NCI-H69 (cell line): Measurements from ENCODE around the gene PLA2G4A.

Experiments used
- DNase-seq: peaks from one replicate; lab custom pipeline; 2025; lab: John Stamatoyannopoulos, UW

PLA2G4A gene

DNA sequence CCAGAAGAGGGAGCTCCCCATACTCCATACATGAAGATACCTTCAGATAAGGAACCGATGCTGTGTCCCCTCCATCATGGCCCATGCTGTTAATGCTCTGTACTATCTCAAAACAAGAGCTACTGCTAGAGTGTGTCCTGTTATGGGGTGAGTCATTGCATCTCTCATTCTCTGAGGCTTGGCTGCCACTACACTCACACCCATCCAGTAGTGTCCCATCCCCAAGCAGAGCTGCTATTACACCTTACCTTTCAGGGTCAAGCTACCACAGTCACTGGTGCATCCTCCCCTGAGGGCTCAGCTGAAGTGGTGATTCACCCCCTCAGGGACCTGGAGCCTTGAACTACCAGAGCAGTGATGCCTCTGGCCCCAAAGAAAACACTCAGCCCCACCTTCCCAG lies 198.5 kb downstream of the PLA2G4A start:
- no peak for DNase-seq

DNA sequence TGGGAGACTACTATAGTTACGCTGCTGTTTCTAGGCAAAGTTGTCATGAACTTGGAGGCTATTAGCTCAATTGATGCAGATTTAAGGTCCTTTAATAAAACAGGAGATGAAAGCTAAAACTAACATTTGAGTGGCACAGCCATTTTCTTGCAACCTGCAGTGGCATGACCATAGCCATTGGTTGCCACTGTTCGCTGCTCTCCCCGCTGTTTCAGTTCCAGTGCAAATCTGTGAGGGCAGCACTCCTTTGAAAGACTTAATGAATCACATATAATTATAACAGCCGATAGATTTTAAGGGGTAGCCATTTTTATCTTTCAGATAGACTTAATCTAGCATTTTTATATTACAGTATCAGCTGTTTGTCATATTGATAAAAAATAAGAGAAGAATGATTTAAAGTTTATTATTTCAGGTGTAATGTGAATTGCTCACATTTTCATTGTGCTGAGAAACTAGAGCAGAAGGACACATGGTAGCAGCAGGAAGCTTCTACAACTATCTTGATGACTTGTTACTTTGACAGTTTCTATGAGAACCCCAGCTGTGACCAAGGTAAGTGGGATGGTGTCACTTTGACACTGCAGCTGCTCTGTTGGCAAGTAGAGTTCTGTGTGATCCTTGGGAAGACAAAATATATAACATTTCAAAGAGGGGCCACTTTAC lies 203.7 kb downstream of the PLA2G4A start:
- peak; percentile 63 for DNase-seq

DNA sequence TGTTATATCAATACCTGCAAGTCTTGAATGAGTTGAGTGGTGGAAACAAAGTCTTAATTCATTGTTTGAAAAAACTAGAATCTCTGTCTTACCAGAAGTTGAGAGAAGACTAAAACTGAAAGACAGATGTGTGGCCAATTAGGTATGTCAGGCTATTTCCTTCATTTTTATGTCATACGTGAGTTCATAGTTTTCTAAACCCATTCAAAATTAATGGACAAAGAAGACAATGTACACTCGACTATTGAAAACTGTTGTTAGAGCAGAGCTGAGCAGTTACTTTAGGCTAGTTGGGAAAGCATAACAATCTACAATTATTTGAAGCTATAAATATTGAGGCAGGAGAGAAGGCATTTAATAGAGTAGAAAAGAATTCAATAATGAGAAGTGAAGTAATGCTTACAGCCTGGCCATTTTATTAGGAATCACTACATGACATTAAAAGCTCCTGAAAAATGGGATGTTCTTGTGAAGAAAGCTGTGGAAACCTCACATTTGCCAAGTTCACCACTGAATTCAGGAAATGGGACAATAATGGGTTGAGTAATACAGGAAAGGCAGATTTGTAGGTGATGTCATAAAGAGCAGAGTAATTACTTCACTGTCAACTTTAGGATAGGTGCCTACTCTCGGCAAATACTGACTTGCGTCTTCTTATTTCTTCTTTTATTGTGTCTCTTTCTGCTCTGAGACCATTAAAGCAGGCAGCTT lies 204.4 kb downstream of the PLA2G4A start:
- no peak for DNase-seq

DNA sequence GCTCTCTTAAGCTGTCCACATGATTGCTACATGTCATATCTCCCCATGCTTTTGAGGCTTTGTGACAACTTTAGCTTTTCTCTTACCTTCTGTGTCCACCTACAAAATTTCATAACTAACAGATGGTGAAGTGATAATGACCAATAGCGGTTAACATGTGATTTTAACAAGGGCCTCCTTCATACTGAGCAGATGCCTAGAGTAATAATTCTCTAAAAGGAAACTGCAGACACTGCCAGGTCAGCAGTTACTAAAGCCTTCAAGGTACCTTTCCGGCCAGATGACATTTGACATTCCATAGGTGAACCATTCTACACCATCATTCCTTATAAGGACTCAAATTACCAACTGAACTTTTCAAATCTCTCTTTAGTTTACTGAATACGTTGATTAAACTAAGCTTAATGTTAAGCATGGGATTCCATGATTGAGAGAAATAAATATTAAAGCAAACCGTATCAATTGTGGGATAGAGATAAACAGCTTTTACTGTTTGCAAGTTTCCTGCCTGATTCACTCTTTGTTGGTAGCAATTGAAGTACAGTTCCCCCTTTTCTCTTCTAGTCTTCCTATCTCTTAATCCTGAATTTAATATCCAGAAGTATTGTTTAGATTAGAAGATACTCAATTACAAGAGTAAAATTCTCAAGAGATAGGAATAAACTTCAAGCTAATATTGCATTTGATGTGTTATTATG lies 205.1 kb downstream of the PLA2G4A start:
- DNase-seq, result peak; percentile 30

DNA sequence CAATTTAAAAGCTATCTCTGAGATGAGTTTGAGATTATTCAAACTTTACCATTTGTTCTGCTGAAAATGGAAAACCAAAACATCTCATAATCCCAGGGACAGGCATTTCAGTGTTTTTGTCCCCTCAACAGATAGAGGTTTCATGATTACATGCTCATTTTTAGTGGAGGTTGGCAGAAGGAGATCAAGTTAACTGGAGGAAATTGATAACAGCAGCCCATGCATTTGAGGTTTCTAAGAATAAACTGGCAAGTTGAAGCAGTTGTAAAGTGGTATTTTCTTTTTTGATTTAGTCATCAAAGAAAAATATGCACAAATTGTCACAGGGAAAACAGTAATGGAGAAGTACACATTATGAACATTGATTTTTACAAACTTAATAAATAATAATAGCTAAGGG lies 205.8 kb downstream of the PLA2G4A start:
- DNase-seq, result no peak

DNA sequence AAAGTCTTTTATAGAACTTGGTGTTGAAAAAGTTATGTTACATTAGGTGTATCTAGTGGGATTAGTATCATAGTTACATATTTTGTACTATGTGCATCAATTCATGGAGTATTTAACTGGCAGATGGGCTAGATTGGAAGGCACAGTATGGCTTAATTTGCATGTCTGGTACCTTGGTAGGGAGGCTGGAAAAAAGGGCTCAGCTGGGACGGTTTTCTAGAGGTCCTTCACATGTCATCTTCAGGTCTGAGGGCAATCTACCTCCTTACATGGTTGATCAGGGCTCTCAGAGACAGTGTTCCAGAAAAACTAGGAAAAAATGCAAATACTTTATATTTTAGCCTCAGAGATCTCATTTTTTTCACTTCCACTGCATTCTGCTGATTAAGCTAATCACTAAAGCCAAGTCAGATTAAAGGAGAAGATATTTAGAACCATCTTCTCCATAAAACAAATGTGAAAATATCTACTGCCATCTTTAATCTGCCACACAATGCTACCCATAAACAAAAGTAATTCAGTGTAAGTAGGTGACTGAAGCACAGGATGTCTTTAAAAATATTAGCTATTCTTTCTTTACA lies 209.3 kb downstream of the PLA2G4A start:
- peak; percentile 17 for DNase-seq
